ENCODE results near the gene CLEC7A.

The CLEC7A gene

GRCh38 chr12:10130042-10130441, at the start of gene CLEC7A:
Gene CLEC7A, minus strand, starts transcription at chr12:10130199. Its CDS starts 117 bp downstream, at chr12:10130082.
- DNase-seq (ENCODE audit: low spot score), result peak; percentile 7

DNA sequence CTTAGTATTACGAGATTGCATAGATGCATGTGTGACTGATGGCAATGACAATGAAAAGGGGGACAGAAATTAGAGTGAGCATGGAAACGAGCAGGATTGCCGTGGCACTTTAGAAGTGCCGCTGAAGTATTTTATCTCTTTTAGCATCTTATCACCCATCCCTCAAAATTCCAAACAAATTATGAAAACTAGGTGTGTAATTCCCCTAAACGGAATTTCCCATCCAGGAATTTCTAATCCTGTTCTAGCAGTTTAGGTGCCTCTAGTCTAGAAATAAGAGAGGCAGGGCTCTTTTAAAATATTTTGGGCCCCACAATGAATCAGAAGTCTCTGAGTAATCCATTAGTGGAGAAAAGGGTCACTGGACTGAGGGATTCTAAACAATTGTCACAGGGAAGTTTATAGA, 49.8 kb upstream of the CLEC7A start:
- DNase-seq (ENCODE audit: low spot score), result no peak

GRCh38 chr12:10178821-10179220, 48.8 kb upstream of the CLEC7A start, which contains the start of gene TMEM52B:
Gene TMEM52B, plus strand, starts transcription at chr12:10179032. Its CDS starts 543 bp downstream, at chr12:10179575.
- no peak for DNase-seq (ENCODE audit: low spot score)

- DNase-seq (ENCODE audit: low spot score), result no peak
These were observed 46.0 kb upstream of the CLEC7A start for GRCh38 chr12:10175846-10176636.

DNA sequence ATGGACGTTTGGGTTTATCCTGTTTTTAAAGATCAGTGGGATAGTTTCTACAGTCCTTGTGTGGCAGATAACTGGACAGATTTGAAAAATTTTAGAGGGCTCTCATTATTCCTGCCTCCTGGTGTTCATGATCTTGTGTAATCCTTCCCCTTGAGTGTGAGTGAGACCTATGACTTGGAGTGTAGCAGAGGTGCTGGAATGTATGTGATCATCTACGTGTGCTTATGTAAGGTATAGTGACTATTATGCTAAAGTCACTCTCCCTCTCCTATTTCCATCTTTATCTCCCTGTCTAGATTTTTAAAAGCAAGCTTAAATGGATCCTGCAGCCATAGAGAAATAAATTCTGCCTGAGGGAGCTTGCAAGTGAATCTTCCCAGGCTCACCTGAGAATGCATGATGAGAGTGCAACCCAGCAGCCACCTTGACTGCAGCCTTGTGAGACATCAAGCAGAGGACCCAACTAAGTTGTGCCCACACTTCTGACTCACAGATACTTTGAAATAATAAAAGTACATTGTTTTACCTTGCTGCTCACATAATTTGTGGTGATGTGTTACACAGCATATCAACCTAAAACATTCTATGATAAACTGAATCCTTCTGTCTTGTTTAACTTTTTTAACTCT, 45.1 kb upstream of the CLEC7A start:
- no peak for DNase-seq (ENCODE audit: low spot score)

GRCh38 chr12:10171973-10172728, 42.2 kb upstream of the CLEC7A start, which contains the start of gene OLR1:
Gene OLR1, minus strand, starts transcription at chr12:10172132. Its CDS starts 55 bp downstream, at chr12:10172077.
- no peak for DNase-seq (ENCODE audit: low spot score)

GRCh38 chr12:10170216-10170615, 40.2 kb upstream of the CLEC7A start:
- no peak for DNase-seq (ENCODE audit: low spot score)

GRCh38 chr12:10169104-10169503, 39.1 kb upstream of the CLEC7A start:
- DNase-seq (ENCODE audit: low spot score), result no peak

GRCh38 chr12:10167599-10167998, 37.6 kb upstream of the CLEC7A start:
- no peak for DNase-seq (ENCODE audit: low spot score)

DNA sequence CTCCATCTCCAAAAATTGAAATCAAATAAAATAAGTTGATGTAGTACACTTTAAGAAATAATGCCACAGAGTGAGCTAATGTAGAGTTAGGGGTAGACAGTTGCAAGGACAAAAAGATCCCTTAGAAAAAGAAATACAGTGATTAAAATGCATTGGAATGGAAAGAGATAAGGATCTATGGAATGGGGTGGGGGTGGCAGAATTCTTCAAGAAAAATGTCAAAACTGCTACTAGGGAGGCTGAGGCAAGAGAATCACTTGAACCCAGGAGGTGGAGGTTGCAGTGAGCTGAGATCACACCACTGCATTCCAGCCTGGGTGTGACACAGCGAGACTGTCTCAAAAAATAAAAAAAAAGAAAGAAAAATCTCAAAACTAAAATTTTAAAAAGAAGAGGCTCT, 35.4 kb upstream of the CLEC7A start:
- no peak for DNase-seq (ENCODE audit: low spot score)

GRCh38 chr12:10163084-10163483, 33.1 kb upstream of the CLEC7A start:
- DNase-seq (ENCODE audit: low spot score), result no peak

DNA sequence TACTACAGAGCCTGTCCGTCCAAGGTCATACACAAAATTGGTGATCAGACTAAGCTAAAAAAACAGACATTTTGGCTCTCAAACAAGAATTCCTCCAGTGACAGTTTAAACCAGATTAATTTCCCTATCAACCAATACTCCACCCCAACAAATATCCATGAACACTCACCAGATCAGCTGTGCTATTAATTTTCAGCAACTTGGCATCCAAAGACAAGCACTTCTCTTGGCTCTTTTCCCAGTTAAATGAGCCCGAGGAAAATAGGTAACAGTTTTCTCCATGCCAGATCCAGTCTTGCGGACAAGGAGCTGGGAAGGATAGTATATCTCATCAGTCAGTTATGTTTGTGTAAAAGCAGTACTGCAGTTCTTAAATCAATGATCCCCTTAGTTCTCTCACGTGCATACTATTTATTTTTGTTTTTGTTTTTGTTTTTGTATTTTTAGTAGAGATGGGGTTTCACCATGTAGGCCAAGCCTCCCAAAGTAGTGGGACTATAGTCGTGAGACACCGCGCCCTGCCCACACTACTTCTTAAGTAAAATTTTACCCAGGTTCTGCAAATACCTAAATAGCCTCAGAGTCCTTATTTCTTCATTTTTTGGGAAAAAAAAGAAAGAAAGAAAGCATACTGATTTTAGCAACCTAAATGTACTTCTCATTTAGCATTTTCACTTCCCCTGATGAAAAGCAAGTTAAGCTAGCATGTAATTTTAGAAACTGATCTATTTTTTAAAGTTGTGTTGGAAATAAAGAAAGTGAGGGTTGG, 30.8 kb upstream of the CLEC7A start:
- DNase-seq (ENCODE audit: low spot score), result no peak

DNA sequence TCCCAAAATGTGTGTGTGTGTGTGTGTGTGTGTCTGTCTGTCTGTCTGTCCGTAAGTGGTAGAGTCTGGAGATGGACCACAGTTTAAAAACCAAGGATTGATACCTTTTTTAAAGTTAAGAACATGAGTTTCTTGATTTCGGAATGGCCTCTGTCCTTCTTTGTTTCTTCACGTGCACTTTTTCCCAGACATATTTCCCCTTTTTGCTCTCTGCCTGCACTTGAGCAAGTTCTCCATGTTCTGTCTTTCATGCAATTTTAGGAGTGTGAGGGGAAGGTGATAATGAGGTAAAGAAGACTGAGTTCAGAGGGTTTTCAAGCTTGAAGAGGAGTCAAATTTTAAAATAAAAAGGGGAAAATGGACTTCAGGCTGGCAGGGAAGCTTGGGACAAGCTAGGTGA, 29.3 kb upstream of the CLEC7A start:
- DNase-seq (ENCODE audit: low spot score), result no peak

- no peak for DNase-seq (ENCODE audit: low spot score)
These were observed 28.4 kb upstream of the CLEC7A start for GRCh38 chr12:10158406-10158805.

DNA sequence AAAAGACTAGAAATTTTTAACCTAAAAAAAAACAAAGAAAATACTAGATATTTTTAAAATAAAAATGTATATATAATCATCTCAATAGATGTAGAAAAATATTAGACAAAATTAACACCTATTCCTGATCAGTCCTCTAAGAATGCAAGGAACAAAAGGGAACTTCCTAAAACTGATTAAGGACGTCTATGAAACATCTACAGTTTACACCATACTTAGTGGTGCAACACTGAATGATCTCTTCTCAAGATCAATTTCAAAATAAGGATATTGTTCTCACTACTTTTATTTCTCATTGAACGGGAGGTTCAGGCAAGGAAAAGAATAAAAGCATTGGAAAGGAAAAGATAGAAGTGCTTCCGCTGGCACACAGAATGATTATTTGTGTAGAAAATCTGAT, 26.0 kb upstream of the CLEC7A start:
- no peak for DNase-seq (ENCODE audit: low spot score)

DNA sequence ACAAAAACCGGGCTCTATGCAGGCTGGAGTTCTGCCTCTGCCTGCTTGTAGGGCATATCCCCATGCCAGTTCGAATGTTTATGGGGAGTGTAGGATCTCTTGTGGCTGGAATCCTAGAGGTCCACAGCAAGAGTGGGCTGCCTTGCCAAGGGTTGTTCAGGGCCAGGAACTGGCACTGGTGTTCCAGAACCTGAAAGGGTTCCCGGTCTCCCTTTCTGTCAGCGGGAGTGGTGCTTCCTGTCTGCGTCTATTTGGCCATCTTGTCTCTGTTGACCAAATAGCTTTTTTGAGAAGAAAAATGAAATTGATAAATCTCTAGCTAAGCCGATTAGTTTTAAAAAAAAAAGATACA, 24.1 kb upstream of the CLEC7A start:
- no peak for DNase-seq (ENCODE audit: low spot score)

- DNase-seq (ENCODE audit: low spot score), result peak; percentile 72
These were observed 23.5 kb upstream of the CLEC7A start for GRCh38 chr12:10153271-10154144.

DNA sequence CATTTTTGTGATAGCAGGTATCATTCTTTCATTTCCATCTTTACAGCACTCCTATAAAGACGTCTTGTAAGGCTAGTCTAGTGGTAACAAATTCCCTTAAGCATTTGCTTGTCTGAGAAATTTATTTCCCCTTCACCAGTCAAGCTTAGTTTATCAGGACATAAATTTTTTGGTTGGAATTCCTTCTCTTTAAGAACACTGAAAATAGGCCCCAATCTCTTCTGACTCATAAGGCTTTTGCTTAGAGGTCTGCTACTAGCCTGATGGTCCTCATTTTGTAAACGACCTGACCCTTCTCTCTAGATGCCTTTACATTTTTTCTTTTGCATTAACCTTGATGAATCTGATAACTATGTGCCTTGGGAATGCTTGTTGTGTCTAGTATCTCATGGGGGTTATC, 21.6 kb upstream of the CLEC7A start:
- DNase-seq (ENCODE audit: low spot score), result no peak

- no peak for DNase-seq (ENCODE audit: low spot score)
These were observed 17.9 kb upstream of the CLEC7A start for GRCh38 chr12:10147714-10148403.

DNA sequence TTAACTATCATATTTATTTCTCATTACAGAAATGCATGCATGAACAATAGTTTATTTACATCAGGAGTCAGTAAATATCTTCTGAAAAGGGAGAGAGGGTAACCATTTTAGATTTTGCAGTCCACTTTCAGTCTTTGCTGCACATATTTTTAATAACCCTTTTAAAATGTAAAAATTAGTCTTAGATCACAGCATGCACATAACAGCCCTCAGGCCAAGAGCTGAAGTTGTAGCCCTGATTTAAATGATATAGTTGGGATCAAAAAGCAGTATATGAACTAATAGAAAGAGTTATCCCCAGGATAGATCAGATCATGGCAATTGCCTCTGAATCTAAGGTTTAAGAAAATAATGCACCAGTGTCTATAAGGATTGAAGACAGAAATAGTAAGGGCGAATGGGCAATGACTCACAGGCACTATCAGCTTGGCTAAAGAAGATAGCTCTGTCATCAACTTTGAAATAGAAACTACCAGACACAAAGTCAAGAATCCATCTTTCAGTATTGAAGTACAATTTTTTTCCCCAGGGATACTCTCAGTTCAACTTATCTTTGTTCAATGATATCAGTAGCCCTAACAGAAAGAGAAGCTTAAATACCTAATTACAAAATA, 13.1 kb upstream of the CLEC7A start:
- no peak for DNase-seq (ENCODE audit: low spot score)

All from CD4-positive, alpha-beta T cell treated with Interleukin-15 for 4 hours (primary cell).